ENCODE data around the gene NHLRC3.
"Not testable (repeated sequence)": the region's sequence is repeated elsewhere in the genome, so short reads cannot be mapped to it uniquely, and the experiment has no call there.

The NHLRC3 gene

DNA sequence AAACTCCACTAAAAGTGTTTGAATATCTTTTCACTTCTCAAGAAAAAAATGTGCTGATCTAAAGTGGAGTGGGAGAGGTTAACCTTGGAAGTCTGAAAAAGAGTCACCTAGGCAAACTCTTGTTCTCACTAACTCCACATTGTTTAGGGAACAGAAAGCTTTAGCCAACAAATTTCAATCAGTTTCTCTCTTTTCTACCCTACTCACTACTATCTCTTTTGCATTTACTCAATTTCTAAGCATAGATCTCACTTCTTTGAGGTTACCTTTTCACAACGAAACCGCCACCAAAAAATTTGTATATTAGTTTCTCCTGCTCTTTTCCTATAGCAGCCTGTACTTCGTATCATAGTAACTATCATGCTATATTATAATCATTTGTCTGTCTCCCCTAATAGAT is 6.3 kb downstream of the NHLRC3 start:
- in situ Hi-C loops (cut with MboI; ENCODE audit: low sequenced_read_pairs): no loop called here

DNA sequence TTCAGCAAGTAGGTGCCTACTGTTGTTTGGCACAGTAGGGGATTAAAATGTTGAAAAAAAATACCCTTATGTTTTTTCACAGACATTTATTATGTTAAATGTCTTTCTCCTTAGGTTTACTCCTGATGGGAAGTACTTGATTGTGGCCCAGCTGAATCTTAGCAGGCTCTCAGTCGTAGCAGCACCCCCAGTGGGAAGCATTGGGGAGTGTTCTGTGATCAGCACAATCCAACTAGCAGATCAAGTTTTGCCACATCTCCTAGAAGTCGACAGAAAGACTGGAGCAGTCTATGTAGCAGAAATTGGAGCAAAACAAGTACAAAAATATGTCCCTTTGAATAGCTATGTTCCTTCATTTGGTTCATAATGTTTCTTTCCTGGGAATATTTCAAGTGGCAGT is 9.3 kb downstream of the NHLRC3 start:
- in situ Hi-C loops (cut with MboI; ENCODE audit: low sequenced_read_pairs): no loop called here

DNA sequence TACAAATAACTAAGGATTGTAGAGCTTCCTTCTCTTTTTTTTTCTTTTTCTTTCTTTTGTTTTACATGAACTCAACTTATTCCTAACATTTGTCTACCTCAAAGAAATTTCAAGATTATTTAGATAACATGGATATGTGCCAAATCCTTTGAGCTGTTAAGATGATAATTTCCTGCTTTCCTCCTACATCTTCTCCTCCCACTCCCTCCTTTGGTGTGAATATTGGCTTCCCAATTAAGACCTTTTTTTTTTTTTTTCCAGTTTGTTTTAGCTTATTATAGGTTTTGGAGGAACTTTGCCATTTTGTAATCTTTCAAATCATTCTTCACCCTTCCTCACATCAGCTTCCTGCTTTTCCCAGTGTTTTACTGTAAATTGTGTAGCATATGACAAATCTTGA is 10.6 kb downstream of the NHLRC3 start:
- in situ Hi-C loops (cut with MboI; ENCODE audit: low sequenced_read_pairs): no loop called here

DNA sequence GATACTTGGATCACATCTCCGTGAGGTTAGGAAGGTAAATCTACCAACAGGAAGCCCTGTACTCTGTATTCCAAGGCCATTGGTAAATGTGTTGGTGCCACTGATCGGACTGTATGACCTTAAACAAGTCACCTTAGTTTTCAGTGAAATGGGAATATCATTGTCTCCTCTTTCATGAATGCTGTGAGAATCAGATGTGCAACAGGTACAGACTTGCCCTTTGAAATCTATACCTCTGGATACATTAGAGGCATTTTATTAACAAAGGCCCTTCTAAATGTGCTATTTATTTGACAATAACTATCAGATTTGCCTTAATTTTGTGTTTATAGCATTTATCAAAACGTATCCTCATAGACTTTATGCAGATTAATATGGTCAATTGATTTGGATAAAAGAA is 11.0 kb downstream of the NHLRC3 start:
- in situ Hi-C loops (cut with MboI; ENCODE audit: low sequenced_read_pairs): no loop called here

DNA sequence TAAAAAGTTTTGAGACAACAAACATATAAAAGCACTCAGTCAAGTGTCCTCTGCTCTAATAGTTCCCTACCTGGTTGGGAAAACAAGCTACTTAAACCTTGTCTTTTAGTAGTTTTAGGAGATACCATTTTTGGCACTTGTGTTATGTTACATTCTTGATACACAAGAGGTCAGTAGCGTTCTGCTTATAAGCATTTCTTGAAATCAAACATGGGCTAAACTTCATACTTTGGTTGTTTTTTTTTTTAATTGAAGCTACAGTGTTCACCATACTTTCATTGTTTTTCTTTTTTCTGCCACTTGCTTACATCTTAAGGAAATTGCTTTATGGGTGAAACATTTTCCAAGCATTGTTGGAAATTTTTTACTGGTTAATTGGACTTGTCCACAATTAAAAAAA is 12.9 kb downstream of the NHLRC3 start:
- in situ Hi-C loops (cut with MboI; ENCODE audit: low sequenced_read_pairs): no loop called here

DNA sequence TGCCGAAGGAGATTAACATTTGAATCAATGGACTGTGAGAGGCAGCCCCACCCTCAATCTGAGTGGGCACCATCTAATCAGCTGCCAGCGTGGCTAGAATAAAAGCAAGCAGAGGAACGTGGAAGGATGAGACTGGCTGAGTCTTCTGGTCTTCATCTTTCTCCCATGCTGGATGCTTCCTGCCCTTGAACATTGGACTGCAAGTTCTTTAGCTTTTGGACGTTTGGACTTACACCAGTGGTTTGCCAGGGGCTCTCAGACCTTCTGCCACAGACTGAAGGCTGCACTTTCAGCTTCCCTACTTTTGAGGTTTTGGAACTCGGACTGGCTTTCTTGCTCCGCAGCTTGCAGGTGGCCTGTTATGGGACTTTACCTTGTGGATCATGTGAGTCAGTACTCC is 14.7 kb downstream of the NHLRC3 start:
- in situ Hi-C loops (cut with MboI; ENCODE audit: low sequenced_read_pairs): no loop called here

DNA sequence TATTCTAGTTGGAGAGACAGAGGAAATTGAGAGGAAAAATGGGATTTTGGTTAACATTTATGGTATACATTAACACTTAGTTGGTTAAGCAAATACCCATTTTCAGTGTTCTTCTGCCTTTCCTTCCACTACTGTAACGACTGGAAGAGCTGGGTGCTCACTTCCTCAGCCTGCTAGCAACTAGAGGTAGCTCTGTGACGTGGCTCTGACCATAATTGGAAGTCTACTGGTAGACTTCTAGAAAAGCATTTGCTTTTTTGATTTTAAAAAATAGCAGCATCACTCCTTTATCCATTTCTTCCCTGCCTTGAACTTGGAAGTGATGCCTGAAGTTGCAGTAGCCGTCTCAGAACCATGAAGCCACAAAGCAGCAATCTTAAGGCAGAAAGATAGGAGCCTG is 15.9 kb downstream of the NHLRC3 start:
- in situ Hi-C loops (cut with MboI; ENCODE audit: low sequenced_read_pairs): no loop called here

DNA sequence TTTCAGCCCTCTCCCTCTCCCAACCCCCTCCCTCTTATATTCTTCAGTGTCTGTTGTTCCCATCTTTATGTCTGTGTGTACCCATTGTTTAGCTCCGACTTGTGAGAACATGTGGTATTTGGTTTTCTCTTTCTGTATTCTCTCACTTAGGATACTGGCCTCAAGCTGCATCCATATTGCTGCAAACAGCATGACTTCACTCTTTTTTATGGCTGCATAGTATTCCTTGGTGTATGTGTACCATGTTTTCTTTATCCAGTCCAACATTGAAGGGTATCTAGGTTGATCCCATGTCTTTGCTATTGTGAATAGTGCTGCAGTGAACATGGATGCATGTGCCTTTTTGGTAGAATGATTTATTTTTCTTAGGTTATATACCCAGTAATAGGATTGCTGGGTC is 17.8 kb downstream of the NHLRC3 start:
- in situ Hi-C loops (cut with MboI; ENCODE audit: low sequenced_read_pairs): no loop called here

DNA sequence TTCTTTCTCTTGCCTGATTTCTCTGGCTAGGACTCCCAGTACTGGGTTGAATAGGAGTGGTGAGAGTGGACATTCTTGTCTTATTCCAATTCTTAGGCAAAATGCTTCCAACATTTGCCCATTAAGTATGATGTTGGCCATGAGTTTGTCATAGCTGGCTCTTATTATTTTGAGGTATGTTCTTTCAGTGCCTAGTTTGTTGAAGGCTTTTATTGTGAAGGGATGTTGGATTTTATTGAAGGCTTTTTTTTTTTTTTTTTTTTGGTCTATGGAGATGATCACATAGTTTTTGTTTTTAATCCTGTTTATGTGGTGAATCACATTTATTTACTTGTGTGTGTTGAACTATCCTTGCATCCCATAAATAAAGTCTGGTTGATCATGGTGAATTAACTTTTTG is 19.8 kb downstream of the NHLRC3 start:
- in situ Hi-C loops (cut with MboI; ENCODE audit: low sequenced_read_pairs): no loop called here

DNA sequence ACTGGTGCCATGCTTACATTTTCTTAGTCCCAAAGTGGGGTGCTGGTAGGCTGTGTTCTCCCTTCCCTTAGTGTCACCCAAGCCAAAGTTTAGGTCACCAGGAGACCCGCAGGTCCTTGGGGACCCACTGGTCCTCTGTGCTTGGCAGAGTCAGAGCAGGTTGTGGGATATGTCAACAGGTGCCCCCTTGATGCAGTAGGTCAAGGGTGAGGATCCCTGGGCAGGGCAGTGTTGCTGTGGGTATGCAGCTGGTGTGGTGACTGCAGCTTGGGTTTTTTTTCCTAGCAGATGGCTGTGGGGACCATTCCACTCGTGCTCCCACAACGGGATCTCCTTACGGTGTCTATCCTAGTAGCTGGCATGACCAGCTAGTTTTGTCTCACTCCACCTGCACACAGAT is 23.7 kb downstream of the NHLRC3 start:
- in situ Hi-C loops (cut with MboI; ENCODE audit: low sequenced_read_pairs): no loop called here

DNA sequence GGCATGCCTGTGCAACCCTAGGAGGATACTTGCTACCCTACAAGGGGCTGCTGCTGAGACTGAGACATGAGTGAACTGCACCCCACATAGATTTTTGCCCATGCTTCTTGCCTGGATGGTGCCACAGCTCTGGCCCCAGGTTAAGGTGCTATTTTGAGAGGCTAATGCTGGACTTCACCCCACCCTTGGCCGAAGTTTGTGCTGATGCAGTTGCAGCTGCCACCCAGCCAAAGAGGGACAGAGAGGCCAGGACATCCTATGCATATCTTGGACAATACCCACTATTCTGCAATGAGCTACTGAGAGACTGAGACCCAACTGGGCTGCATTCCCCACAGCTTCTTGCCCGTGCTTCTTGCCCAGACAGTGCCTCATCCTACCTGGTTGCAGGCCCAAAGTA is 34.6 kb downstream of the NHLRC3 start:
- in situ Hi-C loops (cut with MboI; ENCODE audit: low sequenced_read_pairs): no loop called here

DNA sequence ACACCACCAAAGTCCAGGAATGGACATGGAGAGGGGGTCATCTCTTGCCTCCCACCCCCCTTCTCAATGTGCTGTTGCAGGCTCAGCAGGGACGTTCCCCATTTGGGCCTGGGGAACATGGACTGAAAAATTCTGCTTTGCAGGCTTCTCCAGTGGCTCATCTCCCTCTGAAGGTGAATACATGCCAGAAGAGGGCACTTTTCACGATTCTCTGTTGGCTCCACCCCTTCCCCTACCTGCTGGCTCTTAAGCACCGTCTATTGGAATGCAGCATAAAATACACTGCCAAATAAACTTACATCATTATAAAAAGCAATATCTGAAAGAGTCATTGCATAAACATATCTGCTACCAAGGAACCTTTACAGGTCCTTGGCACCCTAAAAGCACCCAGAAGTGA is 35.7 kb downstream of the NHLRC3 start:
- in situ Hi-C loops (cut with MboI; ENCODE audit: low sequenced_read_pairs): no loop called here

DNA sequence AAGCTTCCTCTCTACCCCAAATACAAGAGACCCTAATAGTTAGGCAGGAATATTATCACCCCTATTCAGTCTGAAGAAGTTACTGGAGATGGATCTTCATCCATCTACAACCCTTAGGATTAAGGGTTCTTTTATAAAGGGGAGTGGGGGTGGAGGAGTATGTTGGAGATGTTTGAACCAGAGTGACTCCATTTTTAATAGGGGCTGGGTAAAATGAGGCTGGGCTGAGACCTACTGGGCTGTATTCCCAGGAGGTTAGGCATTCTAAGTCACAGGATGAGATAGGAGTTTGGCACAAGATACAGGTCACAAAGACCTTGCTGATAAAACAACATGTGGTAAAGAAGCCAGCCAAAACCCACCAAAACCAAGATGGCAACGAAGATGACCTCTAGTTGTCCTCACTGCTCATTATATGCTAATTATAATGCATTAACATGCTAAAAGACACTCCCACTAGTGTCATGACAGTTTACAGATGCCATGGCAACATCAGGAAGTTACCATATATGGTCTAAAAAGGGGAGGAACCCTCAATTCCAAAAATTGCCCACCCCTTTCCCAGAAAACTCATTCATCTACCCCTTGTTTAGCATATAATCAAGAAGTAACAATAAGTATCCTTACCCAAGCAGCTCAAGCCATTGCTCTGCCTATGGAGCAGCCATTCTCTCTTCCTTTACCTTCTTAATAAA is 48.1 kb downstream of the NHLRC3 start:
- in situ Hi-C loops (cut with MboI; ENCODE audit: low sequenced_read_pairs): not testable (repeated sequence)

DNA sequence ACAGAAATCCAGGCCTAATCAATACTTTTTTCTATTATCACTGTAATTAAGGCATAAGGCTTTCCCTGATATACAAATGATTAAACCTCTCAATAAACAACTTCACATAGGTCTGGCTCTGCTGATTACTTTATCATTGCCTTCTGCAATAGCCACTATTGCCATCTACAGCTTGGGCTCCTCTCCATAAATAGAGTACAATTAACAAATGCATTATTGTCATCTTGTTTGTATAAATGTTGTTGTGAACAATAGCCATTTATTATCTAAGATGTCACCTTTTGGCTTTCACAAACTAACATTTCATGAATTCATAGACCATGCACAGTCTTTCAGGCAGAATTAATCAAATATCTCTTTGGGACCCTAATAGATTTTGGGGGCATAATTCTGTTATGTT is 53.3 kb downstream of the NHLRC3 start:
- in situ Hi-C loops (cut with MboI; ENCODE audit: low sequenced_read_pairs): no loop called here

DNA sequence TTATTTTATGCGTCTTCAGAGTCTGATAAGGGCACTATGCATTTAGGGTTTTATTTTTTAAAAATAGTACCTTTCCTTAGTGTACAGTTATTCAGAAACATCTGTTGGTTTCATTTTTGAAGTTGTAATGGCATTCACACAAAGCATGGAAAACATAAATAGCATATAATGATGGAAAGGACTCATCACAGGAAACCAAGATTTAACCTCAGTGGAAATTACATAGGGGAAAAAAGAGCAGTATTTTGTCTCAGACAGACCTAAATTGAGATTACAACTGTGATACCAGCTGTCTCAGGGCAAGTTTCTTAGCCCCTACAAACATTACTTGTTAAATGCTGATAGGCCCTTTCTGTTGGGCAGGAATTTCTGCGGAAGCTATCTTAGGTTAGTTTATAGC is 57.2 kb downstream of the NHLRC3 start:
- in situ Hi-C loops (cut with MboI; ENCODE audit: low sequenced_read_pairs): no loop called here

DNA sequence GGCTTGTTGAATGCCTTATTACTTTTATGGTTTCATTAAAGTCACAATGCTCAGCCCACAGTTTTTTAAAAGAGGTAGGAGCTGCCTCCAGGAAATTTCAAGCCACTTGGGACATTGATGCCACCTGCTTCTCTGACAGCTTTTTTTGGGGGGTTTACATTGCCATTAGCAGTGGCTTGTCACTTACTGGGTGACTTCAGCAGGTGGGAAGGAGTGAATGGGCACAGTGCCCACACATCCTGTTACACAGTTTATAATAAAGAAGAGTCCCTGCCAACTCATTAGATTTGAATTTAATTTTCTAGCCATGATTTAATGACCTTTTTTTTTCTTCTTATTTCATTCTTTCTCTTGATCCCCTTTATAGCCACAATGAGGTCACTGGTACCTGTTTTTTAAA is 61.0 kb downstream of the NHLRC3 start:
- in situ Hi-C loops (cut with MboI; ENCODE audit: low sequenced_read_pairs): no loop called here

Data from HL-60/S4 (cell line).